Fibroblast of villous mesenchyme (primary cell): ENCODE data around the gene FER. TPM values are rescaled to one million over a fixed set of nuclear protein-coding genes. Genes with fewer than 3 reads are reported as not detected.

ENCODE experiments used
- DNase-seq: peaks from one replicate; pipeline ENCODE4 v3.0.0-alpha.2; 2010; ENCODE audit warnings: low read depth
- H3K4me3 ChIP-seq: 2 replicates; pipeline ENCODE4 v1.5.1; 2011; ENCODE audit warnings: low read depth, mild to moderate bottlenecking, low read length
- CTCF ChIP-seq: IDR thresholded peaks from 2 replicates; pipeline ENCODE4 v1.5.1; 2012; ENCODE audit warnings: low read depth, mild to moderate bottlenecking, low read length; ENCODE audit not compliant: insufficient read depth
- total RNA-seq: library from RNA; depleted of rRNA; stranded (reverse); fragments of >200 nt; gene quantifications from 2 replicates; pipeline ENCODE4 v1.2.3, GENCODE V29; 2012

FER gene
- total RNA-seq, 1 donor = 43.6 TPM

- H3K4me3 ChIP-seq = no peak overlapping the region
- peak; percentile 56 for DNase-seq
- no peak for TF ChIP-seq CTCF
These were observed 50.3 kb downstream of the FER start for GRCh38 chr5:108797986-108798385.

- no peak for DNase-seq
- TF ChIP-seq CTCF = no peak
- no peak overlapping the region for H3K4me3 ChIP-seq
These were observed 51.0 kb downstream of the FER start for GRCh38 chr5:108798513-108799265.

- no peak for DNase-seq
These were observed 53.6 kb downstream of the FER start for GRCh38 chr5:108801301-108801700.

GRCh38 chr5:108801776-108802175 is 54.1 kb downstream of the FER start:
- H3K4me3 ChIP-seq = no peak overlapping the region
- no peak for TF ChIP-seq CTCF
- DNase-seq = peak; percentile 89

More at GRCh38 chr5:108801301-108801700, 53.6 kb downstream of the FER start:
- TF ChIP-seq CTCF = no peak
- no peak overlapping the region for H3K4me3 ChIP-seq

- DNase-seq = no peak
- TF ChIP-seq CTCF = no peak
- no peak overlapping the region for H3K4me3 ChIP-seq
These were observed 63.0 kb downstream of the FER start for GRCh38 chr5:108810717-108811116.

- TF ChIP-seq CTCF = no peak
- H3K4me3 ChIP-seq = no peak overlapping the region
- DNase-seq = no peak
These were observed 66.0 kb downstream of the FER start for GRCh38 chr5:108813673-108814072.

- no peak overlapping the region for H3K4me3 ChIP-seq
- DNase-seq = peak; percentile 52
- no peak for TF ChIP-seq CTCF
These were observed 66.9 kb downstream of the FER start for GRCh38 chr5:108814551-108814950.
